ENCODE results near the gene ATG7. TPM values are rescaled to one million over a fixed set of nuclear protein-coding genes. Genes with fewer than 3 reads are reported as not detected.

ATG7 gene
- total RNA-seq, 2 experiments from 2014 or later = 21.7 to 28.4 TPM

DNA sequence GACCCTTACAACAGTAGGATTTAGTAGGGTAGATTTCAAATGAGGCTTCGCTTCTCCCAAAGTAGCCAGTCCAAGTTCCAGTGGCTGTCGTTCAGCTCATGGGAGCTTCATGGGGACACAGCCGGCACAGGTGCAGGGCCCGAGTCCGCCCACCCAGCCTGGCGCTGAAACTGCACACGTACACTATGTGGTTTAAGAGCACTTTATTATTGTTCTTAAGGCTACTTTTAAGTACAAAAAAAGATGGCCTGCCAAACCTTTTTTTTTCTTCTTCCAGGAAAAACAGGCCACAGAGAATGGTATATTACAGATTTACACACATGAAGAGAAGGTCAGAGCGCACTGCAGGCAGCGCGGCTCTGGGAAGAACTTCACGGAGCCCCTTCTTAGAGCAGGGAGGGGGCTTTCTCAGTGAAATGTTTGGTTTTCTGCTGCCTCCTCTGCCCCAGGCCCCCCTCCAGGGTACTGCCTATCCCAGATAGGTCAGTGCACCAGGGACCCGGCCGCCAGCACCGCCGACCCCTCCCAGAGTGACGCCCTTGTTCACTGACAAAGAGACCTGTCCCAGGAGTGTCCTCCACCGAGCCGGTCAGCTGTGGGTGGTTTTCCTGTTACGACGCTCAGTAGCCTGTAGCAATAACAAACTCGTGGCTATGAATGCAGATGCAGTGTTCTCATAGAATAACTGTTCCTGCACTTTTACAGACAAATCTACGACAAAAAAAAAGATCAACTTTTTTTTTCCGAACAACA lies 283.9 kb downstream of the ATG7 start:
- no peak for TF ChIP-seq EZH2phosphoT487 (IDR thresholded peaks at IDR 0.05; ENCODE audit: borderline replicate concordance, low read depth, low read length)
- TF ChIP-seq, protein P1, sequence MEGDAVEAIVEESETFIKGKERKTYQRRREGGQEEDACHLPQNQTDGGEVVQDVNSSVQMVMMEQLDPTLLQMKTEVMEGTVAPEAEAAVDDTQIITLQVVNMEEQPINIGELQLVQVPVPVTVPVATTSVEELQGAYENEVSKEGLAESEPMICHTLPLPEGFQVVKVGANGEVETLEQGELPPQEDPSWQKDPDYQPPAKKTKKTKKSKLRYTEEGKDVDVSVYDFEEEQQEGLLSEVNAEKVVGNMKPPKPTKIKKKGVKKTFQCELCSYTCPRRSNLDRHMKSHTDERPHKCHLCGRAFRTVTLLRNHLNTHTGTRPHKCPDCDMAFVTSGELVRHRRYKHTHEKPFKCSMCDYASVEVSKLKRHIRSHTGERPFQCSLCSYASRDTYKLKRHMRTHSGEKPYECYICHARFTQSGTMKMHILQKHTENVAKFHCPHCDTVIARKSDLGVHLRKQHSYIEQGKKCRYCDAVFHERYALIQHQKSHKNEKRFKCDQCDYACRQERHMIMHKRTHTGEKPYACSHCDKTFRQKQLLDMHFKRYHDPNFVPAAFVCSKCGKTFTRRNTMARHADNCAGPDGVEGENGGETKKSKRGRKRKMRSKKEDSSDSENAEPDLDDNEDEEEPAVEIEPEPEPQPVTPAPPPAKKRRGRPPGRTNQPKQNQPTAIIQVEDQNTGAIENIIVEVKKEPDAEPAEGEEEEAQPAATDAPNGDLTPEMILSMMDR (conservative IDR thresholded peaks at IDR 0.05; ENCODE audit: low read length) = no peak
- Histone ChIP-seq H3K4me2 (ENCODE audit: low read length) (no peak overlapping the region), H3K4me1 (ENCODE audit: insufficient read depth, low read length, poor library complexity, severe bottlenecking) (no peaks in the 10 kb centered on the region), H3K9me3 (ENCODE audit: low read length) (no peaks in the 10 kb centered on the region), H3K79me2 (ENCODE audit: insufficient read depth, low read depth, low read length) (no peaks in the 10 kb centered on the region), H3K9me2 (ENCODE audit: insufficient read depth, low read length) (no peaks in the 10 kb centered on the region), H3K36me3 (ENCODE audit: insufficient read depth, low read length) (peaks cover 53% of the 10 kb centered on the region), H3K27ac (ENCODE audit: low read depth, low read length, poor library complexity, severe bottlenecking) (no peak overlapping the region), H2AFZ (ENCODE audit: low read length) (no peak overlapping the region), H4K20me1 (ENCODE audit: insufficient read depth, low read length) (no peaks in the 10 kb centered on the region), H3K4me3 (ENCODE audit: low read depth, low read length, poor library complexity, severe bottlenecking) (no peak overlapping the region)
- BruUV-seq (replicated peaks) = no TSS peak
- POLR2A ChIA-PET = interaction anchor here (0.7 to 1.1 kb wide), 2 partner anchors 81 to 1003 kb away, joined by 3 to 4 read pairs; no protein-coding TSS in a partner anchor
- CTCF ChIA-PET (ENCODE audit: unreplicated experiment) = no interaction called here
- intact Hi-C loops (cut with micrococcal nuclease; ENCODE audit: unreplicated experiment) = no loop called here
- DNase-seq (ENCODE audit: low spot score) = no peak

DNA sequence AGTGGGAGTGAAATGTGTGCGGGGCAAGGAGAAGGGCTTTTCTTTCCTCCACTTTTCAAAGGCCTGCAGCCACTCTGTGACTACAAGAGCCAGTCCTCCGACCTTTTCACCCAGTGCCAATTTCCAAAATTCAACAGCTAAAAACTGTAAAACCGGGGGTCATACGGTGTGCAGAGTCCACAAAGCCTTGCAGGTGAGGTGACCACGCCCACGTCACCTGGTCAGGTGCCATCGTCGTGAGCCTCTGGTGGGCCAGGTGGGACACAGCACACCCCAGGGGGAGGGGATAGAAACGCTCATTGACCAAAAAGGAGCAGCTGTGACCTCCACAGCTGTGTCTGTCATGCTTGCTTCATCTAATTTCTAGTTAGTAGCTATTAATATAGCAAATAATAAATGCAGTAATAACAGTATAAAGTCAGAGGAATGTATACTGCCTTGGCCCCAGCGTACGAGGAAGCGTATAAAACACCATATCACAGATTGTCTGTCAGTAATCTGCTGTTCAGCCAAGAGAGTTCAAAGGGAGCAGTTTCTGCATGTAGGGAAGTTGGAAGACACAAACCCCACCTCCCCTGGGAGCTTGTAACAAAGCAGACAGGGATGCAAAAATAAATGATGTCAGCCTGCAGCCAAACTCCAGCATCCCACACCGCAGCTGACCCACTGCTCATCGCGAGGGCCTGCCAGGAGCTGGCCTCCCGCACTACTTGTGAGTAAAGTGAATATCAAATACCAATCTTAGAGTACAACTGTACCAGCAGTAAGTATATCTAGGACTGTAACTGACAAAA lies 284.9 kb downstream of the ATG7 start:
- Histone ChIP-seq H3K4me3 (ENCODE audit: low read depth, low read length, poor library complexity, severe bottlenecking) (no peak overlapping the region), H3K4me2 (ENCODE audit: low read length) (no peak overlapping the region), H3K27ac (ENCODE audit: low read depth, low read length, poor library complexity, severe bottlenecking) (no peak overlapping the region), H3K9me2 (ENCODE audit: insufficient read depth, low read length) (no peaks in the 10 kb centered on the region), H3K4me1 (ENCODE audit: insufficient read depth, low read length, poor library complexity, severe bottlenecking) (no peaks in the 10 kb centered on the region), H3K9me3 (ENCODE audit: low read length) (no peaks in the 10 kb centered on the region), H2AFZ (ENCODE audit: low read length) (no peak overlapping the region), H3K79me2 (ENCODE audit: insufficient read depth, low read depth, low read length) (no peaks in the 10 kb centered on the region), H3K36me3 (ENCODE audit: insufficient read depth, low read length) (peaks cover 59% of the 10 kb centered on the region), H4K20me1 (ENCODE audit: insufficient read depth, low read length) (no peaks in the 10 kb centered on the region)
- TF ChIP-seq, protein P1 (conservative IDR thresholded peaks at IDR 0.05; ENCODE audit: low read length) = no peak
- no peak for TF ChIP-seq EZH2phosphoT487 (IDR thresholded peaks at IDR 0.05; ENCODE audit: borderline replicate concordance, low read depth, low read length)
- DNase-seq (ENCODE audit: low spot score) = no peak
- ChIA-PET POLR2A (interaction anchor here (0.7 to 1.1 kb wide), 3 partner anchors 10 to 1004 kb away, joined by 3 to 4 read pairs (median 3); no protein-coding TSS in a partner anchor), CTCF (ENCODE audit: unreplicated experiment) (no interaction called here)
- no TSS peak for BruUV-seq (replicated peaks)
- intact Hi-C loops (cut with micrococcal nuclease; ENCODE audit: unreplicated experiment) = no loop called here

Measured in OCI-LY7 (cell line).